B cell (primary cell): ENCODE results near the gene CES3. TPM values are rescaled to one million over a fixed set of nuclear protein-coding genes. Genes with fewer than 3 reads are reported as not detected.

Experiments used
- ATAC-seq: fragments of 200-7000 bp; cut with Tn5 transposase; one replicate; pipeline ENCODE4 v1.10.0; 2021; ENCODE audit warnings: low read depth, mild to moderate bottlenecking, moderate number of reproducible peaks, moderate library complexity
- CTCF ChIA-PET: fragments of 350-600 bp; sonication (Branson Sonifier 250); formaldehyde crosslinking; loops from one replicate; lab custom pipeline; 2021; ENCODE audit warnings: antibody characterized with exemption, inconsistent platforms; lab: Charles Lee
- POLR2A ChIA-PET: fragments of 350-600 bp; sonication (Branson Sonifier 250); formaldehyde crosslinking; loops from one replicate; lab custom pipeline; 2021; ENCODE audit warnings: antibody characterized with exemption; lab: Charles Lee
- DNase-seq: peaks from one replicate; pipeline ENCODE4 v3.0.0; 2013
- H2AFZ ChIP-seq: 2 replicates; pipeline ENCODE4 v1.6.1; 2012; ENCODE audit warnings: mild to moderate bottlenecking, low read depth, low read length; ENCODE audit not compliant: insufficient read depth, poor library complexity, severe bottlenecking
- H3K27ac ChIP-seq, 2 donors: 1 replicate in 1 of 2; 2 replicates in 1 of 2; pipeline ENCODE4 v1.5.1; 2012 to 2013; ENCODE audit warnings: low read length in 2 of 2, mild to moderate bottlenecking in 2 of 2, moderate library complexity in 1 of 2
- H3K27me3 ChIP-seq, 4 experiments: fragments of 200-600 bp in 1 of 4; sonication (generic) in 1 of 4; replicated peaks in 1 of 4; 1 replicate in 2 of 4; 2 replicates in 2 of 4; pipeline versions ENCODE4 v1.6.1 to v1.7.0; 2013 to 2016; ENCODE audit warnings: low read length in 3 of 4, mild to moderate bottlenecking in 2 of 4, mixed read lengths in 1 of 4, moderate library complexity in 1 of 4; ENCODE audit not compliant: insufficient read depth in 4 of 4, control insufficient read depth in 3 of 4; ENCODE audit errors: control extremely low read depth in 1 of 4
- H3K36me3 ChIP-seq, 2 experiments: replicated peaks in 1 of 2; 1 replicate in 1 of 2; 2 replicates in 1 of 2; pipeline versions ENCODE4 v1.6.1 to v1.7.1; 2013; ENCODE audit warnings: low read length in 1 of 2; ENCODE audit not compliant: insufficient read depth in 2 of 2, control insufficient read depth in 1 of 2; ENCODE audit errors: control extremely low read depth in 1 of 2, extremely low read depth in 1 of 2
- H3K4me1 ChIP-seq, 2 donors: fragments of 200-600 bp in 1 of 2; sonication (generic) in 1 of 2; 1 replicate in 1 of 2; 2 replicates in 1 of 2; pipeline versions ENCODE4 v1.5.1 to v1.6.1; 2013 to 2017; ENCODE audit warnings: low read length in 2 of 2; ENCODE audit not compliant: control insufficient read depth in 2 of 2, insufficient read depth in 2 of 2
- H3K4me2 ChIP-seq: replicated peaks from 2 replicates; pipeline ENCODE3; 2012; ENCODE audit warnings: mild to moderate bottlenecking, low read depth, low read length; ENCODE audit not compliant: poor library complexity, severe bottlenecking
- H3K4me3 ChIP-seq, 5 experiments: fragments of 200-600 bp in 1 of 5; sonication (generic) in 1 of 5; 1 replicate in 3 of 5; 2 replicates in 2 of 5; pipeline versions ENCODE4 v1.5.1 to v1.7.0; 2011 to 2016; ENCODE audit warnings: low read length in 4 of 5, mild to moderate bottlenecking in 4 of 5, low read depth in 2 of 5, control low read depth in 1 of 5, moderate library complexity in 1 of 5; ENCODE audit not compliant: insufficient read depth in 1 of 5; ENCODE audit errors: control extremely low read depth in 1 of 5, extremely low read depth in 1 of 5
- H3K79me2 ChIP-seq: fragments of 200-600 bp; sonication (generic); one replicate; pipeline ENCODE4 v1.6.0; 2016; ENCODE audit warnings: low read length; ENCODE audit not compliant: control insufficient read depth, insufficient read depth
- H3K9ac ChIP-seq: fragments of 200-600 bp; sonication (generic); 2 replicates; pipeline ENCODE4 v1.6.1; 2017; ENCODE audit warnings: mild to moderate bottlenecking, low read length, moderate library complexity
- H3K9me3 ChIP-seq, 3 donors: one replicate each; pipeline versions ENCODE4 v1.6.1 to v1.7.1; 2013; ENCODE audit warnings: low read length in 2 of 3; ENCODE audit not compliant: control insufficient read depth in 2 of 3, insufficient read depth in 1 of 3; ENCODE audit errors: control extremely low read depth in 1 of 3
- H4K20me1 ChIP-seq: 2 replicates; pipeline ENCODE4 v1.6.0; 2012; ENCODE audit warnings: mild to moderate bottlenecking, low read length; ENCODE audit not compliant: insufficient read depth, control insufficient read depth, poor library complexity, severe bottlenecking
- H3K27ac Mint-ChIP-seq: one replicate; pipeline ENCODE4 v1.8.0; 2021; ENCODE audit warnings: mixed read lengths
- H3K27me3 Mint-ChIP-seq: one replicate; pipeline ENCODE4 v1.8.0; 2021; ENCODE audit warnings: mixed read lengths
- H3K4me1 Mint-ChIP-seq: one replicate; pipeline ENCODE4 v1.8.0; 2021; ENCODE audit warnings: mixed read lengths
- H3K4me3 Mint-ChIP-seq: one replicate; pipeline ENCODE4 v1.8.0; 2021; ENCODE audit warnings: mixed read lengths
- H3K9me3 Mint-ChIP-seq: one replicate; pipeline ENCODE4 v1.8.0; 2022; ENCODE audit warnings: mixed read lengths; ENCODE audit not compliant: insufficient read depth
- CTCF ChIP-seq: fragments of 200-600 bp; IDR thresholded peaks from one replicate; pipeline ENCODE4 v1.8.0; 2022; ENCODE audit warnings: antibody characterized with exemption, mild to moderate bottlenecking
- EZH2 ChIP-seq: IDR thresholded peaks from 2 replicates; pipeline ENCODE4 v1.6.1; 2012; ENCODE audit warnings: borderline replicate concordance, low read depth, mild to moderate bottlenecking, moderate library complexity, low read length; ENCODE audit not compliant: insufficient read depth, poor library complexity, severe bottlenecking
- WGBS: methylation state at CpG from one replicate; pipeline ENCODE4 v1.1.5; 2013; ENCODE audit warnings: missing lambda C conversion rate; ENCODE audit not compliant: insufficient coverage; 5-methylcytosine and 5-hydroxymethylcytosine counted together
- intact Hi-C: fragments of 100-400 bp; cut with micrococcal nuclease; formaldehyde crosslinking; loops from one replicate; pipeline ENCODE4 v1.10.0; 2022
- polyA plus RNA-seq: library from polyadenylated mRNA; depleted of rRNA; stranded (reverse); fragments of >200 nt; gene quantifications from 2 replicates; pipeline ENCODE4 v1.2.3, GENCODE V29; 2012
- total RNA-seq, 2 donors: library from RNA; stranded (reverse); fragments of 120-200 nt in 1 of 2; gene quantifications; 1 replicate in 1 of 2; 2 replicates in 1 of 2; pipeline versions ENCODE4 v1.2.3 to v1.2.4, GENCODE V29; 2013 to 2022

Gene CES3
- total and polyA plus RNA-seq, 2 donors (not counting 1 experiment from before 2014, with no cell fraction given) = 0.25 to 0.42 TPM

DNA sequence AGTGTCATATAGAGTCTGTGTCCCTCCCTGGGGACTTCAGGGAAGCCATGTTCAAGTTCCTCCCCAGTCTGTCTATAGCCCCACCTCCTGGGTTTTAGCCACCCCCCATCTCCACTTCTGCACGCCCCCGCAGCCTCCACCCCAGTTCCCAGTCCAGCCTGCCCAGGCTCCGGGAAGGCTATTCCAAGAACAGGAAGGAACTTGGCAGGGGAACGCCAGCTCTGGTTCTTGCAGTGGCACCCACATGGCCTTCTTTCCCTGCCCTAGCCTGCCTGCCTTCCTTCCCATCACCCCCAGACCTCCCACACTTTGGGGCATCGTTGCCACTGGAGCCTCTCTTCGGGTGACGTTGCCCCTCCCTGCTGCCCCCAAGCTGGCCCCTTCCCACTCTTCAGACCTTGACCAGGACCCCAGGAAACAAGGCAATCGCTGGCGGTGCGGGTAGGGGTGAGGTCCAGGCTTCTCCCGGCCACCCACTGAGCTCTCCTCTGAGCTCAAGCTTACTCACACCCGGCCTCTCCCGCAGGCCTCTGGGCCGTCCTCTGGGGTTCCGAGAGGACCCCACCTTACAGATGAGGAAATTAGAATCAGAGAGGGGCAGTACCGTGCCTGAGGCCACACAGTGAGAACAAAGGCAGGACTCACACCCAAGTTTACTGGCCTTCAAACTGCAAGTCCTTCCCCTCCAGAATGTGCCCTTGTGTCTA lies 18.1 kb downstream of the CES3 start:
- POLR2A ChIA-PET = interaction anchor here (0.5 to 0.9 kb wide), 2 partner anchors 176 to 199 kb away, joined by 4 to 8 read pairs; no protein-coding TSS in a partner anchor
- Histone ChIP-seq H3K27me3 (peaks cover 0 to 8% (median 0%) of the 10 kb centered on the region in 4 experiments), H2AFZ (no peak overlapping the region)

More for the DNA sequence above, 18.1 kb downstream of the CES3 start:
- peaks cover 16% of the 10 kb centered on the region for H3K27me3 Mint-ChIP-seq
- H3K27ac ChIP-seq = no peak overlapping the region
- H3K36me3 ChIP-seq = no peaks in the 10 kb centered on the region
- H3K9ac ChIP-seq = no peak overlapping the region
- H3K4me3 Mint-ChIP-seq = no peak overlapping the region
- H4K20me1 ChIP-seq = no peaks in the 10 kb centered on the region
- CTCF ChIA-PET = interaction anchor here (0.7 to 3.5 kb wide), 4 partner anchors 138 to 235 kb away, joined by 3 to 27 read pairs (median 12); no protein-coding TSS in a partner anchor
- ATAC-seq (no peak), DNase-seq (no peak)
- no peaks in the 10 kb centered on the region for H3K79me2 ChIP-seq
- intact Hi-C loops = no loop called here
- no peak overlapping the region for H3K4me3 ChIP-seq
- TF ChIP-seq CTCF (no peak), EZH2 (no peak)
- no peak overlapping the region for H3K4me2 ChIP-seq
- H3K9me3 ChIP-seq = no peaks in the 10 kb centered on the region
- WGBS = 65% methylated on average over 10 of the region's 16 CpGs
- H3K9me3 Mint-ChIP-seq = no peaks in the 10 kb centered on the region
- H3K4me1 Mint-ChIP-seq = peaks cover 1% of the 10 kb centered on the region
- no peak overlapping the region for H3K27ac Mint-ChIP-seq
- H3K4me1 ChIP-seq = peaks cover 0 to 3% of the 10 kb centered on the region in 2 donors
